GM19023 (cell line): ENCODE results near the gene ARHGAP24.
"Not testable (repeated sequence)": the region's sequence is repeated elsewhere in the genome, so short reads cannot be mapped to it uniquely, and the experiment has no call there.

Source experiments
- ATAC-seq: cut with Tn5 transposase; IDR thresholded peaks from one replicate; pipeline ENCODE4 v1.9.1; 2021; ENCODE audit warnings: mild to moderate bottlenecking, moderate library complexity; ENCODE audit not compliant: unreplicated experiment

ARHGAP24 gene

GRCh38 chr4:85836588-85837438 lies 361.9 kb downstream of the ARHGAP24 start:
- ATAC-seq, result no peak

- ATAC-seq, result no peak
Observed at GRCh38 chr4:85837439-85837733, 362.4 kb downstream of the ARHGAP24 start.

GRCh38 chr4:85839981-85840451 lies 365.1 kb downstream of the ARHGAP24 start:
- ATAC-seq, result not testable (repeated sequence)

GRCh38 chr4:85842540-85842939 lies 367.6 kb downstream of the ARHGAP24 start:
- no peak for ATAC-seq

GRCh38 chr4:85853740-85854139 lies 378.8 kb downstream of the ARHGAP24 start:
- not testable (repeated sequence) for ATAC-seq

- no peak for ATAC-seq
Observed at GRCh38 chr4:85854546-85854945, 379.6 kb downstream of the ARHGAP24 start.

- ATAC-seq, result no peak
Observed at GRCh38 chr4:85860066-85860740, 385.3 kb downstream of the ARHGAP24 start.

- ATAC-seq, result no peak
Observed at GRCh38 chr4:85861064-85861765, 386.3 kb downstream of the ARHGAP24 start.

- ATAC-seq, result no peak
Observed at GRCh38 chr4:85862896-85863295, 387.9 kb downstream of the ARHGAP24 start.

GRCh38 chr4:85864259-85865205 lies 389.6 kb downstream of the ARHGAP24 start:
- no peak for ATAC-seq

- ATAC-seq, result no peak
Observed at GRCh38 chr4:85865256-85865655, 390.3 kb downstream of the ARHGAP24 start.

- ATAC-seq, result no peak
Observed at GRCh38 chr4:85866508-85866907, 391.6 kb downstream of the ARHGAP24 start.

- no peak for ATAC-seq
Observed at GRCh38 chr4:85867271-85867670, 392.3 kb downstream of the ARHGAP24 start.

GRCh38 chr4:85869181-85869580 lies 394.2 kb downstream of the ARHGAP24 start:
- no peak for ATAC-seq

- no peak for ATAC-seq
Observed at GRCh38 chr4:85870298-85871083, 395.5 kb downstream of the ARHGAP24 start.

GRCh38 chr4:85873566-85873965 lies 398.6 kb downstream of the ARHGAP24 start:
- ATAC-seq, result no peak

GRCh38 chr4:85879518-85879917 lies 404.6 kb downstream of the ARHGAP24 start:
- no peak for ATAC-seq

GRCh38 chr4:85883180-85883579 lies 408.2 kb downstream of the ARHGAP24 start:
- no peak for ATAC-seq

- no peak for ATAC-seq
Observed at GRCh38 chr4:85884251-85884650, 409.3 kb downstream of the ARHGAP24 start.

- no peak for ATAC-seq
Observed at GRCh38 chr4:85886665-85887064, 411.7 kb downstream of the ARHGAP24 start.
